Nephron progenitor cell (in vitro differentiated cells): ENCODE measurements around the gene NR2F1.

Experiments
- DNase-seq: peaks from one replicate; pipeline ENCODE4 v3.0.0; 2021
- H3K27ac Mint-ChIP-seq: 2 replicates; pipeline ENCODE4 v1.8.0; 2021; ENCODE audit warnings: mild to moderate bottlenecking, moderate library complexity, mixed read lengths
- H3K27me3 Mint-ChIP-seq: 2 replicates; pipeline ENCODE4 v1.8.0; 2021; ENCODE audit warnings: mild to moderate bottlenecking, low read depth, mixed read lengths; ENCODE audit not compliant: poor library complexity
- H3K36me3 Mint-ChIP-seq: 2 replicates; pipeline ENCODE4 v1.8.0; 2021; ENCODE audit warnings: low read depth, mixed read lengths
- H3K4me1 Mint-ChIP-seq: 2 replicates; pipeline ENCODE4 v1.8.0; 2021; ENCODE audit warnings: mixed read lengths
- H3K4me3 Mint-ChIP-seq: 2 replicates; pipeline ENCODE4 v1.8.0; 2021; ENCODE audit warnings: mild to moderate bottlenecking, moderate library complexity, mixed read lengths
- H3K9me3 Mint-ChIP-seq: 2 replicates; pipeline ENCODE4 v1.8.0; 2021; ENCODE audit warnings: mild to moderate bottlenecking, moderate library complexity, mixed read lengths
- TF ChIP-seq, protein P1 (sequence below): fragments of 200-600 bp; sonication (generic); IDR thresholded peaks from 2 replicates; pipeline ENCODE4 v1.5.0; 2021; ENCODE audit warnings: antibody characterized with exemption

NR2F1 gene

DNA sequence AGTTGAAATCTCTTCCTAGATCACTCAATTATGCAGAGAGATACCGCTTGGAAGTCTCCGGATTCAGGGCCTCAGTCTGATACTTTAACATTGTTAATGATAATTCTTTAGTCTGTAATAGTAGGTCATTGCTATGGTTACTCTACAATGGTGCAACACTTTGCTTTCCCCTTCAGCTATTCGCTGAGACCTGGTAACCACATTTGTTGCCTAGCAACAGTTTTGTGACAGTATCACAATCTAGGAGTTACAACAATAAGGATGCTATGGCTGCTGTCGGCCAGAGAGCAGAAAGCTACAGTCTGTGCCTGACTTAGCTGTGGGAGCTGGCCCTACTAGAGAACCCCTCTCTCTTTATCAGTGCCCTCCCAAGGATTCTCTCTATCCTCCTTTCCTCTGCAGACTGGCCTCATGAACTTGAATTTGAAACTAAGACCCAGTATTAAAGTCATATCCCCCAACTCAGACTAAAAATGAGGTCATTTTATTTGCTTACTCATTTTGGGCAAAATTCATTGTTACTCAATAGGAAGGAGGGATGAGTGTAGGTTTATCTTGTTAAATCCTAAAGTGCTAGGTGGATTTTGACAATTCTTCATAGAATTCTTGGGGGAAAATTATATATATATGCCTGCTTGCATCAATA is 39.3 kb downstream of the NR2F1 start:
- H3K4me1 Mint-ChIP-seq: peaks cover 31% of the 10 kb centered on the region
- no peak for DNase-seq
- TF ChIP-seq, protein P1, sequence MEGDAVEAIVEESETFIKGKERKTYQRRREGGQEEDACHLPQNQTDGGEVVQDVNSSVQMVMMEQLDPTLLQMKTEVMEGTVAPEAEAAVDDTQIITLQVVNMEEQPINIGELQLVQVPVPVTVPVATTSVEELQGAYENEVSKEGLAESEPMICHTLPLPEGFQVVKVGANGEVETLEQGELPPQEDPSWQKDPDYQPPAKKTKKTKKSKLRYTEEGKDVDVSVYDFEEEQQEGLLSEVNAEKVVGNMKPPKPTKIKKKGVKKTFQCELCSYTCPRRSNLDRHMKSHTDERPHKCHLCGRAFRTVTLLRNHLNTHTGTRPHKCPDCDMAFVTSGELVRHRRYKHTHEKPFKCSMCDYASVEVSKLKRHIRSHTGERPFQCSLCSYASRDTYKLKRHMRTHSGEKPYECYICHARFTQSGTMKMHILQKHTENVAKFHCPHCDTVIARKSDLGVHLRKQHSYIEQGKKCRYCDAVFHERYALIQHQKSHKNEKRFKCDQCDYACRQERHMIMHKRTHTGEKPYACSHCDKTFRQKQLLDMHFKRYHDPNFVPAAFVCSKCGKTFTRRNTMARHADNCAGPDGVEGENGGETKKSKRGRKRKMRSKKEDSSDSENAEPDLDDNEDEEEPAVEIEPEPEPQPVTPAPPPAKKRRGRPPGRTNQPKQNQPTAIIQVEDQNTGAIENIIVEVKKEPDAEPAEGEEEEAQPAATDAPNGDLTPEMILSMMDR: no peak
- H3K27ac Mint-ChIP-seq: no peak overlapping the region
- H3K27me3 Mint-ChIP-seq: peaks cover 52% of the 10 kb centered on the region
- peak overlapping the region; percentile 84 for H3K4me3 Mint-ChIP-seq
- H3K36me3 Mint-ChIP-seq: no peaks in the 10 kb centered on the region
- peaks cover 3% of the 10 kb centered on the region for H3K9me3 Mint-ChIP-seq

DNA sequence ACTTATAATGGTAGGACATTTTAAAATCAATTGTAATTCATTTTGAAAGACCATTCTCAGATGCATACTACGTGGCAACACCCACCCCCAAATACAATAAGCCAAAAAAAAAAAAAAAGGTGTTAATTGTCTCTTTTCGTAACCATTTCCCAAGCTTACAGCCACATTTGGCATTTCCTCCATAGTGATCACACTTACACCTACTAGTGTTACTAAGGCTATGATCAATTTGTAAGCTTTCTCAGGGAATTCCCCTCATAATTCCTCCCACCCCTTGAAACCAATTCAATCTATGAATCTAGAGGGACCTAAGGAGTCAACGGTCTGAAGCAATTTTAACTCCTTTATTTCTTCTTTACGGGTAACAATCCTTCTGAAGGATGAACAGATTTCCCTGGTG is 40.1 kb downstream of the NR2F1 start:
- Mint-ChIP-seq H3K27me3 (peaks cover 52% of the 10 kb centered on the region), H3K9me3 (peaks cover 5% of the 10 kb centered on the region), H3K36me3 (no peaks in the 10 kb centered on the region), H3K4me3 (no peak overlapping the region), H3K27ac (no peak overlapping the region), H3K4me1 (peaks cover 31% of the 10 kb centered on the region)
- TF ChIP-seq, protein P1: no peak
- no peak for DNase-seq

DNA sequence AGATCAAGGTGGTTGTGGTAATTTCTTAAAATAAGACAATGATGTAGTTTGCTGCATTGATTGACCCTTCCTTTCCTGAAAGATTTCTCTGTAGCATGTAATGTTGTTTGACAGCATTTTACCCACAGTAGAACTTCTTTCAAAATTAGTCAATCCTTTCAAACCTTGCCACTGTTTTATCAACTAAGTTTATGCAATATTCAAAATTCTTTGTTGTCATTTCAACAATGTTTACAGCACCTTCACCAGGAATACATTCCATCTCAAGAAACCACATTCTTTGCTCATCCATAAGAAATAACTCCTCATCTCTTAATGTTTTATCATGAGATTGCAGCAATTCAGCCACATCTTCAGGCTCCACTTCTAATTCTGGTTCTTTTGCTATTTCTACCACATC is 43.8 kb downstream of the NR2F1 start:
- no peak overlapping the region for H3K4me3 Mint-ChIP-seq
- H3K4me1 Mint-ChIP-seq: peaks cover 21% of the 10 kb centered on the region
- H3K27ac Mint-ChIP-seq: no peak overlapping the region
- H3K27me3 Mint-ChIP-seq: peaks cover 51% of the 10 kb centered on the region
- TF ChIP-seq, protein P1: no peak
- peaks cover 11% of the 10 kb centered on the region for H3K9me3 Mint-ChIP-seq
- DNase-seq: no peak
- peaks cover 8% of the 10 kb centered on the region for H3K36me3 Mint-ChIP-seq

DNA sequence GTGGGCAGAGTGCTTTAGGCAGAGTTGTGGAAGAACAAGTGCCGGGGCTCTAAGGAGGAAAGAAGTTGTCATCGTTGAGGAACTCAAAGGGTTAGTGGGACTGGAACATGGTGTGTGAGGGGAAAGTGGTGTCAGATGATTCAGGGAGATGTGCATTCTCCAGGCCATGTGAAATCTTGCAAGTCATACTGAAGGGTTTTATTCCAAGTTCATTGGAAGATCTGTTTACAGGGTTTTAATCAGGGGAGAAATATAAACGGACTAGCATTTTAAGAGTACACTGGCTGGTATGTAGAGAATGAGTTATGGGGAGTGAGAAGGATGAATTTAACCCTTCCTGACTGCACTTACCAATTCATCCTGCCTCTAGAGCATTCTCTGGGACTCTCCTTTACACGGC is 49.3 kb downstream of the NR2F1 start:
- Mint-ChIP-seq H3K9me3 (peaks cover 14% of the 10 kb centered on the region), H3K36me3 (peaks cover 8% of the 10 kb centered on the region), H3K27ac (peak overlapping the region; percentile 2), H3K4me1 (peaks cover 12% of the 10 kb centered on the region), H3K4me3 (no peak overlapping the region), H3K27me3 (peaks cover 3% of the 10 kb centered on the region)
- TF ChIP-seq, protein P1: no peak
- no peak for DNase-seq

DNA sequence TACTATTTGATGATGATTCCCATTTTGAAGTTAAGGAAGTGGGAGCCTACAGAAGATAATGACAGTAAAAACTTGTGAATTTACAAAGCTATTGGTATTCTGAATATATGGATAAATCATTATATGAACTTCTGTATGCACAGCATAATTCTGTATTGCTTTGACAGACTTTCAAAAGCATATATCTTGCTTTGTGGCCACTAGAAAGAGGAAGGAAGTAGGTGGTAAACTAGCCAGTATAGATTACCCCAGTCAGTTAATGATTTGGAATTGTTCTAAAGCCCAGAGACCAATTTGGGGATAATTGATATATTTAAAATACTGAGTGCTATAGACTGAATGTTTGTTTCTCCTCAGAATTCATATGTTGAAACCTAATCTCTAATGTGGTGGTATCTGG is 53.0 kb downstream of the NR2F1 start:
- H3K9me3 Mint-ChIP-seq: peaks cover 17% of the 10 kb centered on the region
- H3K36me3 Mint-ChIP-seq: no peaks in the 10 kb centered on the region
- DNase-seq: no peak
- TF ChIP-seq, protein P1: no peak
- H3K4me1 Mint-ChIP-seq: peaks cover 12% of the 10 kb centered on the region
- no peak overlapping the region for H3K4me3 Mint-ChIP-seq
- no peak overlapping the region for H3K27ac Mint-ChIP-seq
- H3K27me3 Mint-ChIP-seq: peaks cover 3% of the 10 kb centered on the region

DNA sequence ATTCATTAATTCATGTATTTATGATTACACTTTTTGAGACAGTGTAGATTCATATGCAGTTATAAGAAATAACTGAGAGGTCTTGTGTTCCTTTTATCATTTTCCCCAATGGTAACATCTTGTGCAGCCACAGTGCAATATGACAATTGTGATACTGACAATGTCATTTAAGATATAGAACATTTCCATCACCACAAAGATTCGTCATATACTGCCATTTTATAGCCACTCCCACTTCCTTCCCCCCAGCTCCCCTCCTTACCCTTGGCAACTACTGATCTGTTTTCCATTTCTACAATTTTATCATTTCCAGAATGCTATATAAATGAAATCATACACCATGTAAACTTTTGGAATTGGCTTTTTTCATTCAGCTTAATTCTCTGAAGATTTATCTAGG is 53.8 kb downstream of the NR2F1 start:
- no peak overlapping the region for H3K27ac Mint-ChIP-seq
- H3K36me3 Mint-ChIP-seq: no peaks in the 10 kb centered on the region
- no peaks in the 10 kb centered on the region for H3K27me3 Mint-ChIP-seq
- no peak for DNase-seq
- H3K4me3 Mint-ChIP-seq: no peak overlapping the region
- H3K9me3 Mint-ChIP-seq: peaks cover 17% of the 10 kb centered on the region
- peaks cover 6% of the 10 kb centered on the region for H3K4me1 Mint-ChIP-seq
- TF ChIP-seq, protein P1: no peak
